ENCODE results near the gene CCAR1.

GRCh38 chr10:68829521-68829920 lies 108.5 kb downstream of the CCAR1 start:
- no peak for TF ChIP-seq POLR2A (IDR thresholded peaks at IDR 0.05)
- TF ChIP-seq, protein P1, sequence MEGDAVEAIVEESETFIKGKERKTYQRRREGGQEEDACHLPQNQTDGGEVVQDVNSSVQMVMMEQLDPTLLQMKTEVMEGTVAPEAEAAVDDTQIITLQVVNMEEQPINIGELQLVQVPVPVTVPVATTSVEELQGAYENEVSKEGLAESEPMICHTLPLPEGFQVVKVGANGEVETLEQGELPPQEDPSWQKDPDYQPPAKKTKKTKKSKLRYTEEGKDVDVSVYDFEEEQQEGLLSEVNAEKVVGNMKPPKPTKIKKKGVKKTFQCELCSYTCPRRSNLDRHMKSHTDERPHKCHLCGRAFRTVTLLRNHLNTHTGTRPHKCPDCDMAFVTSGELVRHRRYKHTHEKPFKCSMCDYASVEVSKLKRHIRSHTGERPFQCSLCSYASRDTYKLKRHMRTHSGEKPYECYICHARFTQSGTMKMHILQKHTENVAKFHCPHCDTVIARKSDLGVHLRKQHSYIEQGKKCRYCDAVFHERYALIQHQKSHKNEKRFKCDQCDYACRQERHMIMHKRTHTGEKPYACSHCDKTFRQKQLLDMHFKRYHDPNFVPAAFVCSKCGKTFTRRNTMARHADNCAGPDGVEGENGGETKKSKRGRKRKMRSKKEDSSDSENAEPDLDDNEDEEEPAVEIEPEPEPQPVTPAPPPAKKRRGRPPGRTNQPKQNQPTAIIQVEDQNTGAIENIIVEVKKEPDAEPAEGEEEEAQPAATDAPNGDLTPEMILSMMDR (IDR thresholded peaks at IDR 0.05): no peak
